Esophagus squamous epithelium (tissue), 4 donors: ENCODE data around the gene PLXNB1.

Experiments used
- POLR2A ChIP-seq, 4 donors: fragments of 450-650 bp; IDR thresholded peaks; one replicate each; pipeline ENCODE4 v1.6.1; 2017; ENCODE audit warnings: antibody characterized with exemption in 4 of 4, mild to moderate bottlenecking in 4 of 4, moderate library complexity in 3 of 4
- TF ChIP-seq, protein P1 (sequence below), 6 experiments: fragments of 450-650 bp in 4 of 6; fragments of 200-600 bp in 2 of 6; sonication (generic) in 2 of 6; IDR thresholded peaks; one replicate each; pipeline ENCODE4 v1.5.1; 2016 to 2019; ENCODE audit warnings: antibody characterized with exemption in 6 of 6, mild to moderate bottlenecking in 4 of 6, moderate library complexity in 4 of 6

DNA sequence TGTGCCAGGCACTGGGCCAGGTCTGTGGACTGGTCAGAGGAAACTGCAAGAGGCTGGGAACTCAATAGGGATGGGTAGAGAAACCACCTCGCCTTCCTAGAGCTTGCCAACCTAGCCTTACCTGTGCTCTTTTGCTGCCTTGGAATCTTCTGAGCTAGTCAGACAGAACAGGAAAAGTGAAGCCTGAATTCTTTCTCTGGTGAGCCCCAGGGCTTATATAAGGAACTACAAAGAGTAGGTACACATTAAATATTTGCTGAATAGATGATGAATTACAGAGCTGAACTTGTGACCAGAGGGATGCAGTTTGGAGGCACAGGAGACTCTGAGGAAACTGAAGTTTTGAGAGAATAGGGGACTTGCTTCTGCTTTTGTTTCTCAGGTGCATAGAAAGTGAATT lies 73.5 kb downstream of the PLXNB1 start:
- TF ChIP-seq, protein P1, sequence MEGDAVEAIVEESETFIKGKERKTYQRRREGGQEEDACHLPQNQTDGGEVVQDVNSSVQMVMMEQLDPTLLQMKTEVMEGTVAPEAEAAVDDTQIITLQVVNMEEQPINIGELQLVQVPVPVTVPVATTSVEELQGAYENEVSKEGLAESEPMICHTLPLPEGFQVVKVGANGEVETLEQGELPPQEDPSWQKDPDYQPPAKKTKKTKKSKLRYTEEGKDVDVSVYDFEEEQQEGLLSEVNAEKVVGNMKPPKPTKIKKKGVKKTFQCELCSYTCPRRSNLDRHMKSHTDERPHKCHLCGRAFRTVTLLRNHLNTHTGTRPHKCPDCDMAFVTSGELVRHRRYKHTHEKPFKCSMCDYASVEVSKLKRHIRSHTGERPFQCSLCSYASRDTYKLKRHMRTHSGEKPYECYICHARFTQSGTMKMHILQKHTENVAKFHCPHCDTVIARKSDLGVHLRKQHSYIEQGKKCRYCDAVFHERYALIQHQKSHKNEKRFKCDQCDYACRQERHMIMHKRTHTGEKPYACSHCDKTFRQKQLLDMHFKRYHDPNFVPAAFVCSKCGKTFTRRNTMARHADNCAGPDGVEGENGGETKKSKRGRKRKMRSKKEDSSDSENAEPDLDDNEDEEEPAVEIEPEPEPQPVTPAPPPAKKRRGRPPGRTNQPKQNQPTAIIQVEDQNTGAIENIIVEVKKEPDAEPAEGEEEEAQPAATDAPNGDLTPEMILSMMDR (IDR thresholded peaks at IDR 0.05), result no peak
- no peak for TF ChIP-seq POLR2A (IDR thresholded peaks at IDR 0.05)
